Gastrocnemius medialis (tissue), 4 donors: ENCODE results near the gene DUSP8.

Experiments used
- CTCF ChIP-seq, 5 experiments: fragments of 450-650 bp in 3 of 5; fragments of 200-600 bp in 2 of 5; sonication (generic) in 2 of 5; IDR thresholded peaks in 4 of 5; conservative IDR thresholded peaks in 1 of 5; 1 replicate in 4 of 5; 2 replicates in 1 of 5; pipeline ENCODE4 v1.5.1; 2016 to 2019; ENCODE audit warnings: antibody characterized with exemption in 5 of 5, mild to moderate bottlenecking in 3 of 5, moderate library complexity in 3 of 5
- POLR2A ChIP-seq, 2 donors: fragments of 450-650 bp; IDR thresholded peaks; one replicate each; pipeline ENCODE4 v1.6.1; 2017; ENCODE audit warnings: antibody characterized with exemption in 2 of 2, mild to moderate bottlenecking in 2 of 2, moderate library complexity in 2 of 2

GRCh38 chr11:1569251-1569780 is 2.8 kb downstream of the DUSP8 start:
- TF ChIP-seq CTCF (IDR thresholded peaks at IDR 0.05 in 4 of 5, conservative IDR thresholded peaks at IDR 0.05 in 1 of 5) (no peak), POLR2A (IDR thresholded peaks at IDR 0.05) (no peak)
